Activated T-helper 2 cell treated with anti-CD3 and anti-CD28 coated beads, Interferon-gamma antibody, Interleukin-2, Interleukin-4, amounts not matched to agents 10 μg/mL and 5 μg/mL and 100 μg/mL, durations not matched to agents 14 hours and 24 hours and 36 hours (primary cell): ENCODE data around the gene AK8. TPM values are rescaled to one million over a fixed set of nuclear protein-coding genes. Genes with fewer than 3 reads are reported as not detected.

Experiments used
- DNase-seq: peaks from one replicate; pipeline ENCODE4 v3.0.0; 2021; ENCODE audit warnings: low spot score
- H3K27ac Mint-ChIP-seq: one replicate; pipeline ENCODE4 v1.8.0; 2021; ENCODE audit warnings: mixed read lengths
- H3K27me3 Mint-ChIP-seq: one replicate; pipeline ENCODE4 v1.8.0; 2021; ENCODE audit warnings: low read depth, mixed read lengths
- H3K36me3 Mint-ChIP-seq: one replicate; pipeline ENCODE4 v1.8.0; 2021; ENCODE audit warnings: low read depth, mixed read lengths
- H3K4me1 Mint-ChIP-seq: one replicate; pipeline ENCODE4 v1.8.0; 2021; ENCODE audit warnings: low read depth, mixed read lengths
- H3K4me3 Mint-ChIP-seq: one replicate; pipeline ENCODE4 v1.8.0; 2021; ENCODE audit warnings: low read depth, mild to moderate bottlenecking, moderate library complexity, mixed read lengths
- H3K9me3 Mint-ChIP-seq: one replicate; pipeline ENCODE4 v1.8.0; 2021; ENCODE audit warnings: mixed read lengths
- intact Hi-C: fragments of 100-400 bp; cut with micrococcal nuclease; formaldehyde crosslinking; loops from one replicate; pipeline ENCODE4 v1.15.1; 2023
- total RNA-seq: library from RNA; stranded (reverse); gene quantifications from 2 replicates; pipeline ENCODE4 v1.2.3, GENCODE V29; 2022

Gene AK8
- total RNA-seq, 1 donor from 2014 or later = not detected

DNA sequence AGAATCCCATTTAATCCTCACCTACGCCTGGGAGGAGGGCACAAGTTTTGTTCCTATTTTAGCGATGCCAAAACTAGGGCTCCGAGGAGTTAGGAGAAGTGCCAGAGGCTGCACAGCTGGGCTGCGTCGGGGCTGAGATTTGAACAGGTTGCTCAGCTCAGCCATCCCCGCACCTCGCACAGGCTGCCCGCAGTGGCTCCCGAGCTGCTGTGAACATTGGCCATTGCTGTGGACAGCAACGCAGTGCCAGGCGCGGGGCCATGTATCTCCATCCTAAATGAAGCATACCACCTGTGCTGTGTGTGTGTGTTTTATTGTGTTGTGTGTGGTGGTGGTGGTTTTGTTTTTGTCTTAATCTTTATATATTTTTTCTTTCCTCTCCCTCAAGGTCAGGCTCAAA is 52.0 kb downstream of the AK8 start:
- Mint-ChIP-seq H3K4me1 (no peaks in the 10 kb centered on the region), H3K27me3 (peaks cover 3% of the 10 kb centered on the region), H3K36me3 (no peaks in the 10 kb centered on the region), H3K9me3 (no peaks in the 10 kb centered on the region), H3K4me3 (no peak overlapping the region), H3K27ac (no peak overlapping the region)
- DNase-seq = no peak
- intact Hi-C loops = no loop called here

DNA sequence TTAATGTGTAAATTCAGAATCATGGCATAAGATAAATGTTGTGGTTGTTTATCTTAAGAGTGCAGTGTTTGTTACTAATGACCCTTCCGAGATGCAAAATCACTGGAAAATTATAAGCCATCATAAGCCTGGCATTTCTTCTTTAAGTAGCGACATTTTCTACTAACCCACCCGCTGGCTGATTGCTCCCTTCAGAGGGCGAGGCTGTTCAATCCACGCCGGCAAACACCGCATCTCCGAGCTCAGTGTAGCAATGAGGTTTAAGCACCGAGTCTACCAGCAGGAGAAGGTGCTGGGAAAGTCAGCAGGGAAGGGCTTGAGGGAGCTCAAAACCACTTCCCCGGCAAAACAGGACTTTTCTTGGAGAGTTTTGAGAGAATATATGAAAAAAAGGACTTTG is 52.7 kb downstream of the AK8 start:
- Mint-ChIP-seq H3K36me3 (no peaks in the 10 kb centered on the region), H3K4me3 (no peak overlapping the region), H3K4me1 (no peaks in the 10 kb centered on the region), H3K9me3 (no peaks in the 10 kb centered on the region), H3K27ac (no peak overlapping the region), H3K27me3 (peaks cover 3% of the 10 kb centered on the region)
- intact Hi-C loops = no loop called here
- no peak for DNase-seq

DNA sequence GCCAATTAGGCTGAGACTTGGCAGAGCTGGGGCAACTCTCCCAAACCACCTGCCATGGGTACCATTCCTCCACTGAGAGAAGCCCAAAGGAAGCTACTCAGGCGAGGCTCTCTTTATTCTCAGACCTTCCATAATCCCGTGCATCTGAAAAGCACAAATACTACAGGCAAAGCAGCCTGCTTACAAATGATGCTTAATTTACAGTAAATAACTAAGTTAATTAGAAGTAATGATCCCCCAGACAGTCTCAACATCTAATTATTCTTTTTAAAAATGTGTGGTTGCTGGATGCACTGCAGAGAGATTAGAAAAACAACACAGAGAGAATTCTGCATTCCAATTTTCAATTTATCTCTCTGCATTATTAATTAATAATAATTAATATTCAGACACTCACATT is 53.1 kb downstream of the AK8 start:
- Mint-ChIP-seq H3K4me1 (no peaks in the 10 kb centered on the region), H3K36me3 (no peaks in the 10 kb centered on the region), H3K27ac (no peak overlapping the region), H3K27me3 (peaks cover 6% of the 10 kb centered on the region), H3K4me3 (no peak overlapping the region), H3K9me3 (no peaks in the 10 kb centered on the region)
- DNase-seq = no peak
- intact Hi-C loops = no loop called here

DNA sequence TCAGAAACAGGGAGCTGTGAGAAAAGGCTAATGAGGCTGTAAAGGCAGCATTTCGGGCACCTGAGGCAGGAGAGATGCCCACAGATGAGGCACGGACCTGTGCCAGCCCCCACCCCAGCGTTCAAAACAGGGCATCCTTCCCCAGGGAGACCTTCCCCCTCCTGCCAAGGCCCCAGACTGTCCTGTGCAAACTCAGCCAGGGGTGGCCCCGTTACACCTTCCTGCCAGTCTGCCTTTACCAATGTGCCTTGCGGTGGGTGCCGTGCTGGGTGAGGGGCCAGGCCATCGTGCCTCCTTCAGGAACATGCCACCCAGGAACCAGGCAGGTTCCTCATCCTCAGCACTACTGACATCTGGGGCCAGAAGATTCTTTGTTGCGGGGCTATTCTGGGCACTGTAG is 53.9 kb downstream of the AK8 start:
- intact Hi-C loops = no loop called here
- Mint-ChIP-seq H3K9me3 (no peaks in the 10 kb centered on the region), H3K4me1 (no peaks in the 10 kb centered on the region), H3K27me3 (peaks cover 11% of the 10 kb centered on the region), H3K4me3 (no peak overlapping the region), H3K27ac (no peak overlapping the region), H3K36me3 (no peaks in the 10 kb centered on the region)
- no peak for DNase-seq

DNA sequence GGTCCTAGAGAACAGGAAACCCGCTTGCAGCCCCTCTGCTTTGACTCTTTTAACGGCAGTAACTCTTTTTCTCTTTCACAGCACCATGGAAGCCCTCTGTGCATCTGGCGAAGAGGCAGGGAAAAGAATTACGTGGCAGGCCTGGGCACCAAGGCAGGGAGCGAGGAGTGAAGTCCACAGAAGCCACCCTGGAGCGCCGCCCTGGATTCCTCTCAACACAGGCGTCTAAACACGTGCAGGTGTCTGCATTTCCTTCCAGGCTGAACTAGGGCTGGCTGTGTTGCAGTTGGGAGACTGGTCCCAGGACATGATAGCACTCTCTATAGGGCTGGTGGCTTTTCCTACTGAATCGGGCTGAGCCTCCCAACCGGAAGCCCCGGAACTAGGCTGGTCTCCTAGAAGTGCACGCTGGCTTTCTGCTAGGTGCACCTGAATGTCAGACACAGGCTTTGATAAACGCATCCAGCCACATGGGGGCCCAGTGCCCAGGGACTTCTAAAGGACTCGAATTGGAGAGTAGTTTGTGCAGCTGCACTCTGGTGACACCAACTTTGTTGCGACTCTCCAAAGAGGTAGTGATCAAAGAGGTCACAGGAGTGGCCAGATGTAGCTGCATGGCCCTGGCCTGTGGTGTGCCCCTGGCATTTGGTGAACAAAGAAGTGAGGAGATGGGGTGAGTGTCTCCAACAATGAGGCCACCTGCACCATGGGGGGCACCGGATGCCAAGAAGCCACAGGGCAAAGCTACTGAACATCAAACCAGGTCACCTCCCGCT is 54.5 kb downstream of the AK8 start:
- no peak for DNase-seq
- H3K9me3 Mint-ChIP-seq = no peaks in the 10 kb centered on the region

DNA sequence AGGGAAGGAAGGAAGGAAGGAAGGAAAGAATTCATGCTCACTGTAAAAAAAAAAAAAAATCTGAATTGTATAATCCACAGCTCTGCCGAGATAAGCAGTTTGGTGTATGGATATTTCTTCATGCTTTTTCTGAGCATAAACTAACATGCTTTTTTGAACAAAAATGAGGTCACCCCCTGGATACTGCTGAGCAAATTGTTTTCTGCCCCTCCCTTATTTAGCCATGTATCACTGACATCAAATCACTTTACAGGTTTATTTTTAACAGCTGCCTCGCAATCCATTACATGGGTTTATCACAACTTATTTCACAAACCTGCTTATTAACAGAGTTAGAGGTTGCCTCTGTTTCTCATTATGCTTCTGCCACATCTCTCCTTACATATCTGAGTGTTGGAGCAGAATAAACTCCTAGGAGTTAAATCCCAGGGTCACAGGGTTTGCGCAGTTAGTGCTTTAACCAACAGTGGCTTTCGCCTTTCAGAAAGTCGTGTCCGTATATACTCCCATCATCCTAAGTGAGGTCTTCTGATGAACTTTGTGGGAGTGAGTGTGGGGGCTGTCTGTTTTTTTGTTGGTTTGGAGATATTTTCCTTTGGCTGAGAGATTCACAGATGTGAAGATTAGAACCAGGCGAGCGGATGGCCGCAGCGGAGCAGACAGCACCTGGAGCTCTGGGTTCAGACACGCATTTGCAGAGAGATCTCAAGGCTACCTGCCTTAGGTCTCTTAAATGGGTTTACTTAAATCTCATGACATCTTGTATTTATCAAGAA is 57.7 kb downstream of the AK8 start:
- Mint-ChIP-seq H3K36me3 (no peaks in the 10 kb centered on the region), H3K4me1 (no peaks in the 10 kb centered on the region), H3K27ac (no peak overlapping the region), H3K9me3 (no peaks in the 10 kb centered on the region), H3K27me3 (peaks cover 25% of the 10 kb centered on the region), H3K4me3 (no peak overlapping the region)
- intact Hi-C loops = no loop called here
- DNase-seq = no peak

More for the DNA sequence above, 54.5 kb downstream of the AK8 start:
- Mint-ChIP-seq H3K4me1 (no peaks in the 10 kb centered on the region), H3K4me3 (no peak overlapping the region), H3K27me3 (peaks cover 12% of the 10 kb centered on the region), H3K27ac (no peak overlapping the region), H3K36me3 (no peaks in the 10 kb centered on the region)
- intact Hi-C loops = no loop called here

DNA sequence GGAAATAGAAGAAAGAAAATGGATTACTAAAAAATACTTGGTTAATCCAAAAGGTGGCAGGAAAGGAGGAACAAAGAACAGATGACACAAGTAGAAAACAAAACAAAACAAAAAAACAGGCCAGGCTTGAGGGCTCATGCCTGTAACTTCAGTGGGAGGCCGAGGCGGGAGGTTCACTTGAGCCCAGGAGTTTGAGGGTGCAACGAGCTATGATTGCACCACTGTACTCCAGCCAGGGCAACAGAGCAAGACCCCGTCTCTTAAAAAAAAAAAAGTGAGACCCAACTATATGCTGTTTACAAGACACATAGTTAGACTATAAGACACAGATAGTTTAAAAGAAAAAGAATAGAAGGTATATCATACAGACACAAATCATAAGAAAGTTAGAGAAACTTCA is 59.5 kb downstream of the AK8 start:
- Mint-ChIP-seq H3K27ac (no peak overlapping the region), H3K9me3 (no peaks in the 10 kb centered on the region), H3K36me3 (no peaks in the 10 kb centered on the region), H3K4me1 (no peaks in the 10 kb centered on the region), H3K4me3 (no peak overlapping the region), H3K27me3 (peaks cover 27% of the 10 kb centered on the region)
- intact Hi-C loops = no loop called here
- no peak for DNase-seq

DNA sequence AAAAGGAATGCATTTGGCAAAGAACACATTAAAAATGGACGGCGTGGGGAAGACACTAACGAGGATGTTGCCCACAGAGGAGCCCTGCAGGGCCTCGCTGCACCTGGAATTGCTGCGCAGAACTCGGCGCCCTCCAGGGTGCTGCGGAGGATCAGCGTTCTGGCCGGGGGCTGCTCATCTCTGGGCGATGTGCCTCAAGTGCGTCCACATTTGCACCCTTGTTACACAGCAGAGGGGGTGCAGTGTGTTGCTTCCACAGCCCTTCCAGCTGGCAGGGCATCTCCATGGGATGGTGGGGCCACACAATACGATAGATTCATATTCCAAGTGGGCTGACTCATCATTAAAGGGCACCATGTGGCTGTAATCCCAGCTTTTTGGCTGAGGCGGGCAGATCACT is 63.1 kb downstream of the AK8 start:
- Mint-ChIP-seq H3K27ac (no peak overlapping the region), H3K9me3 (no peaks in the 10 kb centered on the region), H3K4me1 (no peaks in the 10 kb centered on the region), H3K4me3 (no peak overlapping the region), H3K36me3 (no peaks in the 10 kb centered on the region), H3K27me3 (peaks cover 32% of the 10 kb centered on the region)
- DNase-seq = no peak
- intact Hi-C loops = no loop called here

DNA sequence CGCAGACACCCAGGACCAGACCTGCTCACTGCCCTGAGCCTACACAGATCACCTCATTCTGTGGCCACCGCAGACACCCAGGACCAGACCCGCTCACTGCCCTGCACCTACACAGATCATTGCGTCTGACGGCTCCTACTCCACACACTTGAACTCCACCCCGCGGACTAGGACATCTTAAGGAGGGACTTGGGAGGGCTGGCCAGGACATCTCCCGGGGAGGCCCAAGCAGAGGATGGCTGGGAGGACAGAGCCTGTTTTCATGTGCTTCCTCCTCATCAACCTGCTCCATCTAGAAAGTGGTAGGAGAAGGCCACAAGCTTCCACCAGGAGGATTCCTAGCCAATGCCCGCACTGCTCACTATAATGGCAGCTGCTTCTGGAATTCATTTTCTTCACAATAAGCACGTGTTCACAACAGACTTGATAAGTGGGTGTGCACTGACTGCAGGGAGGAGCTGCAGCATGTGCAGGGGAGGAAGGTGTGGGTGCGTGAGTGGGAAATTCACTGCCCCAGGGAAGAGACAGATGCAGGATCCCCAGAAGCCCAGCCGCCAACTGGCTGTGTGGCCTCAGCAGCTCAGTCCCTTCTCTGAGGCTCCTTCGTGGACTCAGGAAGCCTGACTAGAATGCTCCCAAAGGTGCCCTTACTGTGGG is 64.8 kb downstream of the AK8 start:
- Mint-ChIP-seq H3K36me3 (no peaks in the 10 kb centered on the region), H3K27me3 (peaks cover 35% of the 10 kb centered on the region), H3K27ac (no peak overlapping the region), H3K4me1 (no peaks in the 10 kb centered on the region), H3K9me3 (no peaks in the 10 kb centered on the region), H3K4me3 (no peak overlapping the region)
- intact Hi-C loops = no loop called here
- DNase-seq = no peak

DNA sequence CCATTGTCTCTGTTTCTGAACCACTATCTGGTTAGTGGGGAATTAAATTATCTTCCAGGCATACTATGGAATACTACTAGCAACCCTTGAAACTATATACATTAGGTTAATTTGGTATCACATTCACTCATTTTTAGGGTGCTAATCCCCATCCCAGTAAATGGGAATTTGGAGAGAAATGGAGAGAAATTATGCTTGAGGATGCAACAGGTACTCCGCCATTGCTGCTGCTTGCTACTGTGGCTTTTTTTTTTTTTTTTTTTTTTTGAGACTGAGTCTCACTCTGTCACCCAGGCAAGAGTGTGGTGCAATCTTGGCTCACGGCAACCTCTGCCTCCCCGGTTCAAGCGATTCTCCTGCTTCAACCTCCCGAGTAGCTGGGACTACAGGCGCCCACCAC is 66.1 kb downstream of the AK8 start:
- H3K27ac Mint-ChIP-seq = no peak overlapping the region
- H3K36me3 Mint-ChIP-seq = no peaks in the 10 kb centered on the region
- intact Hi-C loops = no loop called here
- H3K4me3 Mint-ChIP-seq = no peak overlapping the region
- DNase-seq = no peak
- H3K4me1 Mint-ChIP-seq = no peaks in the 10 kb centered on the region
- peaks cover 30% of the 10 kb centered on the region for H3K27me3 Mint-ChIP-seq
- no peaks in the 10 kb centered on the region for H3K9me3 Mint-ChIP-seq

DNA sequence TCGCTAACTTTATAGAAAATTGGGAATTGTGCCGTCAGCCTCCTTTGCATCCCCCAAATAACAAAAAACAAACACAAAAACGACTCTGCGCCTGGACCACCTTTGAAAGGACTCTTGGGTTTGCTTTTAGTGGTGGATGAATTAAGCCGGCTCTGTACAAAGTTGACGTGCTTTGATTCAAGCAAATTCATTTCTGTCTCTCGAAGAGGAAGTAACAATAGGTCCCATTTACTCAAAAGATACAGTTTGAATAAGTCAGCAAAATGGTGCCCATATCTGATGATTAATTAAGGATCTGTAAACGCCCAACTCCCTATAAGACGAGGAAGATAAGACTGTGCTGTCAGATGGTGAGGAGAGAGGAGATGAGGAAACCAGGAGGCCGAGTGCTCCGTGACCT is 67.8 kb downstream of the AK8 start:
- Mint-ChIP-seq H3K9me3 (no peaks in the 10 kb centered on the region), H3K27me3 (peaks cover 39% of the 10 kb centered on the region), H3K4me1 (no peaks in the 10 kb centered on the region), H3K36me3 (no peaks in the 10 kb centered on the region), H3K27ac (no peak overlapping the region), H3K4me3 (no peak overlapping the region)
- intact Hi-C loops = no loop called here
- no peak for DNase-seq

DNA sequence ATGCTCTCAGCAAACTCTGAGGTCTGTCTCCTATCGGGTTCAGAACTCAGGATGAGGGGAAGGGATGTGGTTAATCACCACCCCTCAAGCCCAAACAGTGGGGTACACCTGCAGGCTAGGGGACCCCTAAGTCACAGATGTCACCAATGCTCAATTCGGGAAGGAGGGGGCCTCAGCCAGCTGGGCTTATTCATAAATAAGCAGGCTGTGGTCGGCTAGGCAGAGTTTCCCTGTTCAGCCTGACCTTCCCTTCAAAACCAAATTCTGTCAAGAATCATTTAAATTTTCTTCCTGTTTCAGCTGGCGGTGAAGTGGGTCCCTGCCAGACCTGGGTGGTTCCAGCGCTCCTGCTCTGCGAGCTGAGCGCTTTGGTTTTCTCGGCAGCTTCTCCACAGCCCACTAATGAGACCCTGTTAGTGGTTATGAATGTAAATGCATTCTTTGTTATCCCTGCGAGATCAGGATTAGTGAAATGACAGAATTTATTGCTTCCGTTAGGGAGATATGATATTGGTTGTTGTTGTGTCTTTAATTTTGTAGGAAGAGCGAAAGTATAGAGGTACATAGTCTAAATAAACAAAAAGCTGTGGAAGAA is 68.3 kb downstream of the AK8 start:
- Mint-ChIP-seq H3K36me3 (no peaks in the 10 kb centered on the region), H3K27ac (no peak overlapping the region), H3K4me1 (no peaks in the 10 kb centered on the region), H3K4me3 (no peak overlapping the region), H3K27me3 (peaks cover 42% of the 10 kb centered on the region), H3K9me3 (no peaks in the 10 kb centered on the region)
- intact Hi-C loops = loop anchor here (10.0 kb wide), 1 partner anchor 165 kb away; the partner anchor contains the start of gene GFI1B
- no peak for DNase-seq
